HFF-Myc (cell line): ENCODE results near the gene IQSEC1.

Experiments used
- DNase-seq: peaks from one replicate; pipeline ENCODE4 v3.0.0-alpha.2; 2011; ENCODE audit warnings: low read depth; ENCODE audit errors: extremely low read depth
- H3K4me3 ChIP-seq: replicated peaks from 2 replicates; pipeline ENCODE4 v1.5.1; 2011; ENCODE audit warnings: low read depth, mild to moderate bottlenecking, control low read depth, low read length
- CTCF ChIP-seq: IDR thresholded peaks from 2 replicates; pipeline ENCODE4 v1.5.1; 2012; ENCODE audit warnings: mild to moderate bottlenecking, low read depth, low read length, control low read depth; ENCODE audit errors: missing control alignments

The IQSEC1 gene

DNA sequence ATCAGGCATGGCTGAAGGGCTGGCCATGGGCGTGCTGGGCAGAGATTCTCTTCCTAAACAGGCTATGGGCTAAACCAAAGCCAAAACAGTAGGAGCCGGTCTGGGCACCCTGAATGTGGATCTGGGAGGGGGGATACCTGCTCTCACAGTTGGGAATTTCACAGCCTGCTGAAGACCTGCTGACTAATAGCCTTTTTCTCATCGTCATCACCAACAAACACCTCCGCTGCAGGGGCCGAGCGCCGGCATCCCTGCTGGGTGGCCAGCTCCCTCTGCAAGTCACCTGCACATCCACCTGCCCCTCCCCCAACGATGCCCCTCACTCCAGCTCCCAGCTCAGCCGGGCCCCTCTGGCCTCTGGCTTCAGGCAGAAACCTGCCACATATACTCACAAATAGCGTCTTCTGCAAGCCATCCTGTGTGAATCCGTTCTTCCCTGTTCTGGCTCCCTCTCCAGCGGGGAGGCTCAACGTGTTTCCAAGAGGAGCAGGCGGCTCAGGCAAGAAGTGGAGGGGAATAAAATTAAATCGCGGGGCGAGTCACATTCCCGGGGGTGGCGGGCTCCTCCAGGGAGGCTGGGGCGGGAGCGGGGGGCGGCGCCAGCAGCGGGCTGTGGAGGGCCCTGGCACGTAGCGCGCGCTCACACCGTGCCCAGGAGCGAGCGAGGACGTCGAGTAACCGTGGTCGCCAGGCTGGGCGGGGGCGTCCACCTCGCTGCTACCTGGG, 466 bp downstream of the IQSEC1 start:
- no peak for DNase-seq
- no peak for TF ChIP-seq CTCF
- no peak overlapping the region for H3K4me3 ChIP-seq

DNA sequence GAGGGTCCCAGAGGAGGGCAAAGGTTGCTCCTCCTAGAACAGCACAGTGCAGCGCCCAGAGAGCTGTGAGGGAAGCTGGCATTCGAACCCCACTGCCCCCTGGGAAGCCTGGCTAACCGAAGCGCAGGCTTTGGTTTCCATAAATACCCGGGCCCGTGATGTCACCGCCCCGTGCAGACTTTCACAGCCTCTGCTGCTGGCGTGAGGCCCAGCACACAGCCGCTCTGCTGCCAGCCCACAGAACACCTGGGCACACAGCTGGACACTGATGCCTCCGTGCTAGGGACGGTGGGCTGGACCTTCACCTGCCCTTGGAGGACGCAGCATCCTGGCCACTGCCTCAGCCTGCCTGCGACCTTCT, 1.0 kb downstream of the IQSEC1 start:
- no peak overlapping the region for H3K4me3 ChIP-seq
- DNase-seq, result no peak
- TF ChIP-seq CTCF, result no peak

DNA sequence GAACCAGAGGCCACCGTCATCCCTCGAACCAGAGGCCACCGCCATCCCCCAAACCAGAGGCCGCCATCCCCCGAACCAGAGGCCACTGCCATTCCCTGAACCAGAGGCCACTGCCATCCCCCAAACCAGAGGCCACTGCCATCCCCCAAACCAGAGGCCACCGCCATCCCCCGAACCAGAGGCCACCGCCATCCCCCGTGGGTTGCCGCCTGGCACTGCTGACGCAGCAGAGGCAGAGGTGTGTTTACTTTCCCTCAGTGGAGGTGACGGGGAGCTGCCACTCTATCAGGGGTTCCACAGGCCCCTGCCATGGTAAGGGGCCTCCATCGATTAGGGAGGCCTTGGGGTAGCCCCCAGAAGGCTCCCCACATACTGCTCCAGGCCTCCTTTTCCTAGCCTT, 1.5 kb downstream of the IQSEC1 start:
- TF ChIP-seq CTCF, result no peak
- DNase-seq, result no peak
- no peak overlapping the region for H3K4me3 ChIP-seq

DNA sequence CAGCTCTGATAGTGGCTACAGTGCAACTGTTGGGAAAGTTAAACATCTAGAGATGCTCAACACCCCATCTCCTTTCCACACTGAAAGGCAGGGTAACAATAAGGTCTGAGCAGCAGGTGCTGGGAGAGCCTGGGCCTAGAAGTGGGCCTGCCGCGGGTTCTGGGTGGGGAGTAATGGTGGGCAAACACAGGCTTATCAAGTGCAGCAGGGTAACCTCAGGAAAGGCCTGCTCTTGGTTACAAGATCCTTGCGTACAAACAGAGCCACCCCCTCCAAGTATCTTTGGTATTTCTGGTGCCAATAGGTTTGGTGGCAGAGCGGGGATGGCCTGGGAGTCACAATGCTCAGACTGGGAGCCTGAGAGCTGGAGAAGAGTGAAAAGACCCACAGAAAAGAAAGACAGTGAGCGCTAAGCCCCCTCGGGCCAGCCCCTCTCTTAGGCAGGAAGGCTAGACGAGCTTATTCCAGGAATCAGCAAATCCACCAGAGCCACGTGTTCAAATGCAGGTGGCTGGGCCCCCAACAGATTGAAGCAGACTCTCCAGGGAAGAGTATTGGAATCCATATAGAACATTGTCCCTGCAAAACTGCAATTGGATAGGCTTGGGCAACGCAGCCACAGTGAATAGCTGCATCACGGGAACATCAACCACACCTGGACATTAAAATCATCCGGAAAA, 2.7 kb downstream of the IQSEC1 start:
- DNase-seq, result no peak
- no peak for TF ChIP-seq CTCF
- H3K4me3 ChIP-seq, result no peak overlapping the region

DNA sequence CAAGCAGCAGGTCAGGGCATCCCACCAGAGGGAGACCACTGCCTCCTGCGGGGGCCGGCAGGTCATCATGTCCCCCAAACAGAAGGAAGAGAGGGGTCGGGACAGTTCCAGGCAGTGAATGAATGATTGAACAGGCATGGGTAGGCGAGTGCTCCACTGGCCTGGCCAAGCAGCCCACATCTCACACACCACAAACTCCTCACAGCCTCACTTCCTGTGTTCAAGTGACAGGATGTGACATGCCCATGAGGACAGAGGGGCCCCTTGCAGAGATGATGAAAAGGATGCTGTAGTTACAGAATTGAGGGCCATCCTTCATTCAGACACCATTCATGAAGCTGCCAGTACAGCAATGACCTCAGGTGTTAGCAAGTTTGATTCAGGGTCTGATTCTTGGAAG, 3.7 kb downstream of the IQSEC1 start:
- no peak overlapping the region for H3K4me3 ChIP-seq
- DNase-seq, result no peak
- TF ChIP-seq CTCF, result no peak

- no peak overlapping the region for H3K4me3 ChIP-seq
- TF ChIP-seq CTCF, result no peak
- no peak for DNase-seq
Measured at GRCh38 chr3:13068269-13069010, 4.8 kb downstream of the IQSEC1 start.
